ENCODE measurements around the gene NCR3LG1. TPM values are rescaled to one million over a fixed set of nuclear protein-coding genes. Genes with fewer than 3 reads are reported as not detected.

The NCR3LG1 gene
- total RNA-seq, 1 experiment from 2014 or later = 14.8 TPM

DNA sequence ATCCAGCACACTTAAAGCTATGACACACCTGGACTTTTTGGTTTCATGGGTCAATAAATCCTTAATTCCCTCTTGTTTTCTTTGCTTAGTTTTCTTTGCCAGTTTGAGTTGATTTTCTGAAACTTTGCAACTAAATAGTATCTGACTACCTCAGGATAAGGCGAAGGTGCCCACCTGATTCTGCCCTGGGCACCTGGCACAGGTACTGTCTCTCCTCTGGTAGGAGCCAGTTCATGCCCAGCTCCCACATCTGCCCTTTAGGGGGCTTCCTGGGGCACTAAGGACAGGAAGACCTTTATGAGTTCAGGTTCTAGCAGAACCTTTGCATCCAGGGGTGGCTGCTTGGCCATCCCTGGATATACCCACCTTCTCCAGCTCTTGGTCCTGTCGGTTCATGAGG, 56.4 kb downstream of the NCR3LG1 start:
- no peak overlapping the region for H3K4me3 Mint-ChIP-seq (ENCODE audit: unreplicated experiment)
- Histone ChIP-seq H3K27me3 (replicated peaks; ENCODE audit: control insufficient read depth, insufficient read depth, low read length) (no peaks in the 10 kb centered on the region), H3K4me1 (no peaks in the 10 kb centered on the region), H3K36me3 (ENCODE audit: control insufficient read depth, insufficient read depth, low read length) (no peaks in the 10 kb centered on the region), H3K9me3 (no peaks in the 10 kb centered on the region), H3K4me3 (ENCODE audit: low read depth, low read length) (no peak overlapping the region)
- no TSS peak for BruUV-seq (replicated peaks)
- ChIA-PET CTCF (no interaction called here), POLR2A (no interaction called here)
- no peaks in the 10 kb centered on the region for H3K4me1 Mint-ChIP-seq (ENCODE audit: low read depth, unreplicated experiment)
- intact Hi-C loops (cut with micrococcal nuclease; ENCODE audit: unreplicated experiment) = no loop called here
- H3K9me3 Mint-ChIP-seq (ENCODE audit: unreplicated experiment) = no peaks in the 10 kb centered on the region
- no peak for DNase-seq
- TF ChIP-seq, protein P1, sequence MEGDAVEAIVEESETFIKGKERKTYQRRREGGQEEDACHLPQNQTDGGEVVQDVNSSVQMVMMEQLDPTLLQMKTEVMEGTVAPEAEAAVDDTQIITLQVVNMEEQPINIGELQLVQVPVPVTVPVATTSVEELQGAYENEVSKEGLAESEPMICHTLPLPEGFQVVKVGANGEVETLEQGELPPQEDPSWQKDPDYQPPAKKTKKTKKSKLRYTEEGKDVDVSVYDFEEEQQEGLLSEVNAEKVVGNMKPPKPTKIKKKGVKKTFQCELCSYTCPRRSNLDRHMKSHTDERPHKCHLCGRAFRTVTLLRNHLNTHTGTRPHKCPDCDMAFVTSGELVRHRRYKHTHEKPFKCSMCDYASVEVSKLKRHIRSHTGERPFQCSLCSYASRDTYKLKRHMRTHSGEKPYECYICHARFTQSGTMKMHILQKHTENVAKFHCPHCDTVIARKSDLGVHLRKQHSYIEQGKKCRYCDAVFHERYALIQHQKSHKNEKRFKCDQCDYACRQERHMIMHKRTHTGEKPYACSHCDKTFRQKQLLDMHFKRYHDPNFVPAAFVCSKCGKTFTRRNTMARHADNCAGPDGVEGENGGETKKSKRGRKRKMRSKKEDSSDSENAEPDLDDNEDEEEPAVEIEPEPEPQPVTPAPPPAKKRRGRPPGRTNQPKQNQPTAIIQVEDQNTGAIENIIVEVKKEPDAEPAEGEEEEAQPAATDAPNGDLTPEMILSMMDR (IDR thresholded peaks at IDR 0.05; ENCODE audit: insufficient read depth in 1 of 2, low read depth in 1 of 2, low read length in 1 of 2, severe bottlenecking in 1 of 2, unreplicated experiment in 1 of 2) = no peak
- H3K27me3 Mint-ChIP-seq (ENCODE audit: insufficient read depth, unreplicated experiment) = peaks cover 3% of the 10 kb centered on the region
- H3K36me3 Mint-ChIP-seq (ENCODE audit: insufficient read depth, unreplicated experiment) = no peaks in the 10 kb centered on the region
- H3K27ac Mint-ChIP-seq (ENCODE audit: unreplicated experiment) = no peak overlapping the region

DNA sequence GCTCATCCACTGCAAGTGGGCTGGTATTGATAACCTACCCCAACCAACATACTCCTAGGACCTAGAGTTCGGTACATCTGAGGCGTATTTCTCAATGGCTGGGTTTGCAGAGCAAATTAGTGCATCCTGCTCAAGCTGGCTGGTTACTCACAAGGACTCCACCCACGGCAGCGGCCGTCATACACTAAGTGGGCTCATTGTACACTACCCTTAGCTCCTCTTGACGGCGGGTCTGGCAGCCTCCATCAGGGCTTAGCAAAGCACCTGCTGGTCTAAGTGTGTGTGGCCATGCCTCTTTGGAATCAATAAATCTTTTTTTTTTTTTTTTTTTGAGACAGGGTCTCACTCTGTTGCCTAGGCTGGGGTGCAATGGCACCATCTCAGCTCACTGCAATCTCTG, 57.0 kb downstream of the NCR3LG1 start:
- Mint-ChIP-seq H3K27me3 (ENCODE audit: insufficient read depth, unreplicated experiment) (peaks cover 8% of the 10 kb centered on the region), H3K27ac (ENCODE audit: unreplicated experiment) (no peak overlapping the region), H3K36me3 (ENCODE audit: insufficient read depth, unreplicated experiment) (no peaks in the 10 kb centered on the region), H3K4me1 (ENCODE audit: low read depth, unreplicated experiment) (no peaks in the 10 kb centered on the region), H3K4me3 (ENCODE audit: unreplicated experiment) (no peak overlapping the region), H3K9me3 (ENCODE audit: unreplicated experiment) (no peaks in the 10 kb centered on the region)
- H3K9me3 ChIP-seq = no peaks in the 10 kb centered on the region
- intact Hi-C loops (cut with micrococcal nuclease; ENCODE audit: unreplicated experiment) = no loop called here
- BruUV-seq (replicated peaks) = no TSS peak
- H3K27me3 ChIP-seq (replicated peaks; ENCODE audit: control insufficient read depth, insufficient read depth, low read length) = no peaks in the 10 kb centered on the region
- POLR2A ChIA-PET = no interaction called here
- no peak overlapping the region for H3K4me3 ChIP-seq (ENCODE audit: low read depth, low read length)
- TF ChIP-seq, protein P1 (IDR thresholded peaks at IDR 0.05; ENCODE audit: insufficient read depth in 1 of 2, low read depth in 1 of 2, low read length in 1 of 2, severe bottlenecking in 1 of 2, unreplicated experiment in 1 of 2) = no peak
- H3K36me3 ChIP-seq (ENCODE audit: control insufficient read depth, insufficient read depth, low read length) = no peaks in the 10 kb centered on the region
- CTCF ChIA-PET = interaction anchor here (0.7 kb wide), 1 partner anchor 65 kb away, joined by 7 read pairs; no protein-coding TSS in a partner anchor
- DNase-seq = no peak
- H3K4me1 ChIP-seq = no peaks in the 10 kb centered on the region

DNA sequence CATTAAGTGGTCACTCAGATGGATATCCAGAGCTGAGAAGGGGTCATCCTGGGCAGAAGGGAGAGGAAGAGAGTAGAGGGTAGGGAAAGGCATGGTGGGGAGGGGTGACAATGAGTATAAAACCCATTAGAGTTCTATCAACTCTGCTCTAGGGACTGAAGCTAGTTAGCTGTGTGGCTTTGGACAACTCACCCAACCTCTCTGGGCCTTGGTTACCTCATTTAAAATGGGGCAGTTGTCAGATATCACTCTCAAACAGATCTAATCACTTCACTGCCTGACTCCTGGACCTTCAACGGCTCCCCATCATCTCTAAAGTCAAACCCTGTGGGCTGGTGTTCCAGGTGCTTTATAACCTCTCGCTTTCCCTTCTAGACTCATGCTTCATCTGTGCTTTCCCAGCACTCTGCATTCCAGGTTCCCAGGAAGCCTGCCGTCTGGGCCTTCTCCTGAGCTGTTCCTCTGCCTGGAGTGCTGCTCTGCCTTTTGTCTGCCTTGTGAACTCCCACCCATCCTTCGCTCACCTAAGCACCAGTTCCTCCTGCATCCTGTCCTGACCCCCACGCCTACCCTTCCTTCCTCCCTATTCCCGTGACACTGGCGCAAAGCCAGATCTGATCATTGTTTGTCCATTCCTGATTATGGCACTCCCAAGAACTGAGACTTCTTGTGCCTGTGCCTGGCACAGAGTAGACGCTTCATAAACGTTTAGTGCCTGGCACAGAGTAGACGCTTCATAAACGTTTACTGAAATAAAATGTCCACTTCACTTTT, 59.2 kb downstream of the NCR3LG1 start:
- intact Hi-C loops (cut with micrococcal nuclease; ENCODE audit: unreplicated experiment) = no loop called here
- TF ChIP-seq, protein P1 (IDR thresholded peaks at IDR 0.05; ENCODE audit: insufficient read depth in 1 of 2, low read depth in 1 of 2, low read length in 1 of 2, severe bottlenecking in 1 of 2, unreplicated experiment in 1 of 2) = no peak
- no peaks in the 10 kb centered on the region for H3K4me1 ChIP-seq
- peaks cover 14% of the 10 kb centered on the region for H3K27me3 Mint-ChIP-seq (ENCODE audit: insufficient read depth, unreplicated experiment)
- no TSS peak for BruUV-seq (replicated peaks)
- CTCF ChIA-PET = interaction anchor here (0.7 kb wide), 1 partner anchor 34 kb away, joined by 5 read pairs; no protein-coding TSS in a partner anchor
- no peak overlapping the region for H3K4me3 Mint-ChIP-seq (ENCODE audit: unreplicated experiment)
- no peaks in the 10 kb centered on the region for H3K4me1 Mint-ChIP-seq (ENCODE audit: low read depth, unreplicated experiment)
- H3K4me3 ChIP-seq (ENCODE audit: low read depth, low read length) = no peak overlapping the region
- no peaks in the 10 kb centered on the region for H3K27me3 ChIP-seq (replicated peaks; ENCODE audit: control insufficient read depth, insufficient read depth, low read length)
- H3K36me3 Mint-ChIP-seq (ENCODE audit: insufficient read depth, unreplicated experiment) = no peaks in the 10 kb centered on the region
- H3K27ac Mint-ChIP-seq (ENCODE audit: unreplicated experiment) = no peak overlapping the region
- H3K9me3 ChIP-seq = no peaks in the 10 kb centered on the region
- H3K9me3 Mint-ChIP-seq (ENCODE audit: unreplicated experiment) = no peaks in the 10 kb centered on the region
- no peak for DNase-seq
- no peaks in the 10 kb centered on the region for H3K36me3 ChIP-seq (ENCODE audit: control insufficient read depth, insufficient read depth, low read length)
- POLR2A ChIA-PET = no interaction called here

Data from Caco-2 (cell line).